Suprapubic skin (tissue), 4 donors: Measurements from ENCODE around the gene MB21D2. TPM values are rescaled to one million over a fixed set of nuclear protein-coding genes. Genes with fewer than 3 reads are reported as not detected.

Experiments
- DNase-seq, 2 donors: peaks; one replicate each; pipeline ENCODE4 v3.0.0-alpha.2; 2019; ENCODE audit warnings: low spot score in 2 of 2
- H3K27ac ChIP-seq: fragments of 200-600 bp; sonication (generic); one replicate; pipeline ENCODE4 v1.5.1; 2019
- H3K27me3 ChIP-seq: fragments of 200-600 bp; sonication (generic); one replicate; pipeline ENCODE4 v1.5.1; 2019
- H3K36me3 ChIP-seq: fragments of 200-600 bp; sonication (generic); one replicate; pipeline ENCODE4 v1.5.1; 2019
- H3K4me1 ChIP-seq: fragments of 200-600 bp; sonication (generic); one replicate; pipeline ENCODE4 v1.5.1; 2019
- H3K4me3 ChIP-seq: fragments of 200-600 bp; sonication (generic); one replicate; pipeline ENCODE4 v1.5.1; 2019; ENCODE audit warnings: mild to moderate bottlenecking
- H3K9me3 ChIP-seq: fragments of 200-600 bp; sonication (generic); one replicate; pipeline ENCODE4 v1.5.1; 2019
- EP300 ChIP-seq: sonication (generic); formaldehyde crosslinking; IDR thresholded peaks from one replicate; pipeline ENCODE4 v1.6.1; 2017; ENCODE audit warnings: antibody characterized with exemption
- POLR2A ChIP-seq, 2 donors: fragments of 450-650 bp; IDR thresholded peaks; one replicate each; pipeline ENCODE4 v1.6.1; 2017; ENCODE audit warnings: antibody characterized with exemption in 2 of 2, mild to moderate bottlenecking in 2 of 2, moderate library complexity in 2 of 2
- POLR2AphosphoS5 ChIP-seq, 3 donors: sonication (generic); formaldehyde crosslinking; IDR thresholded peaks; one replicate each; pipeline ENCODE4 v1.6.1; 2017; ENCODE audit warnings: antibody characterized with exemption in 3 of 3
- whole genome bisulfite sequencing: methylation state at CpG from one replicate; pipeline ENCODE4 v1.1.5; 2018; 5-methylcytosine and 5-hydroxymethylcytosine counted together
- total RNA-seq, 4 donors: library from RNA; depleted of rRNA; stranded (reverse); fragments of >200 nt; gene quantifications; one replicate each; pipeline ENCODE4 v1.1.0, GENCODE V29; 2016
- TF ChIP-seq, protein P1 (sequence below), 2 donors: fragments of 200-600 bp in 1 of 2; fragments of 450-650 bp in 1 of 2; sonication (generic) in 1 of 2; IDR thresholded peaks; one replicate each; pipeline ENCODE4 v1.5.1; 2016 to 2019; ENCODE audit warnings: antibody characterized with exemption in 2 of 2, mild to moderate bottlenecking in 1 of 2, moderate library complexity in 1 of 2

MB21D2 gene
- total RNA-seq, 4 donors from 2014 or later, result 9.2 to 12.2 (median 10.7) TPM

DNA sequence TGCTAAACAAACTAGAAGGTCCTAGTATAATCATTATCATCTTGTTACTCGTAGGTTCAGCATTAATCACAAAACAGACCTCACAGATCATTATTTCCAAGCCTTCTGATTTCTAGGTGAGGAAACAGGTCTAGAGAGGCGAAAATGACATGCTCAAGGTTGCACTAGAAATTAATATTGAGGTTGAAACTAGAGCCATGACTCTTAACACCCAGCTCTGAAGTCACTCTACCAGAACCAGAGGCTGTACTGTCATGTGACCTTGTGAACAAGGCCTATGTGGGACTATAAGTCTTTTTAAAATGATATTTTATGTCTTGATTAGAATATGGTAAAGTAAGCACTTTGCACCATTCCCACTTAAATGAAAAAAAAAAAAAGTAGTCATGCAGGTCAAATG lies 166.5 kb downstream of the MB21D2 start:
- no peak for TF ChIP-seq POLR2A (IDR thresholded peaks at IDR 0.05)
- TF ChIP-seq EP300, result no peak
- TF ChIP-seq, protein P1, sequence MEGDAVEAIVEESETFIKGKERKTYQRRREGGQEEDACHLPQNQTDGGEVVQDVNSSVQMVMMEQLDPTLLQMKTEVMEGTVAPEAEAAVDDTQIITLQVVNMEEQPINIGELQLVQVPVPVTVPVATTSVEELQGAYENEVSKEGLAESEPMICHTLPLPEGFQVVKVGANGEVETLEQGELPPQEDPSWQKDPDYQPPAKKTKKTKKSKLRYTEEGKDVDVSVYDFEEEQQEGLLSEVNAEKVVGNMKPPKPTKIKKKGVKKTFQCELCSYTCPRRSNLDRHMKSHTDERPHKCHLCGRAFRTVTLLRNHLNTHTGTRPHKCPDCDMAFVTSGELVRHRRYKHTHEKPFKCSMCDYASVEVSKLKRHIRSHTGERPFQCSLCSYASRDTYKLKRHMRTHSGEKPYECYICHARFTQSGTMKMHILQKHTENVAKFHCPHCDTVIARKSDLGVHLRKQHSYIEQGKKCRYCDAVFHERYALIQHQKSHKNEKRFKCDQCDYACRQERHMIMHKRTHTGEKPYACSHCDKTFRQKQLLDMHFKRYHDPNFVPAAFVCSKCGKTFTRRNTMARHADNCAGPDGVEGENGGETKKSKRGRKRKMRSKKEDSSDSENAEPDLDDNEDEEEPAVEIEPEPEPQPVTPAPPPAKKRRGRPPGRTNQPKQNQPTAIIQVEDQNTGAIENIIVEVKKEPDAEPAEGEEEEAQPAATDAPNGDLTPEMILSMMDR (IDR thresholded peaks at IDR 0.05), result no peak
- TF ChIP-seq POLR2AphosphoS5 (IDR thresholded peaks at IDR 0.05), result no peak
- Histone ChIP-seq H3K4me1 (no peaks in the 10 kb centered on the region), H3K27me3 (no peaks in the 10 kb centered on the region), H3K27ac (no peak overlapping the region), H3K9me3 (no peaks in the 10 kb centered on the region), H3K36me3 (no peaks in the 10 kb centered on the region), H3K4me3 (no peak overlapping the region)
- DNase-seq, result no peak
- 52% methylated on average over 2 of the region's 2 CpGs for WGBS

DNA sequence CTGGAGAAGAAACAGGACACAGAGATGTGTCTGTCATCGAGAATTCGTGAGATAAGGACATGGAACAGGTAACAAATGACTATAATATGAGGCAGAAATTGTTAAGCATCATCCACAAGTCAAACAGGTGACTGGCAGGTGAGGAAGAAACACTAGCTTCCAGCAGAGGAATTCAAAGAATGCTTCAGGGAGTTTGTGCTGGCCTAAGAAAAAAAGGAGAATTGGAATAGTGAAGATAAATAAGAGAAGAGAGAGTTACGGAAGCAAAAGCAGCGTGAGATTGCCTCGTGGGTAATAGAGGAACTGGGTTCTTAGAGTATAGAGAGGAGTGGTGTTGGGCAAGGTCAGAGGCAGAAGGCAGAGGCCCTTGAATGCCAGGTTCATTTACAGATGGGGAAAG lies 167.5 kb downstream of the MB21D2 start:
- no peaks in the 10 kb centered on the region for H3K36me3 ChIP-seq
- no peaks in the 10 kb centered on the region for H3K4me1 ChIP-seq
- TF ChIP-seq, protein P1 (IDR thresholded peaks at IDR 0.05), result no peak
- TF ChIP-seq POLR2AphosphoS5 (IDR thresholded peaks at IDR 0.05), result no peak
- TF ChIP-seq EP300, result no peak
- TF ChIP-seq POLR2A (IDR thresholded peaks at IDR 0.05), result no peak
- 43% methylated on average over 5 of the region's 5 CpGs for WGBS
- no peaks in the 10 kb centered on the region for H3K27me3 ChIP-seq
- no peaks in the 10 kb centered on the region for H3K9me3 ChIP-seq
- H3K27ac ChIP-seq, result no peak overlapping the region
- H3K4me3 ChIP-seq, result no peak overlapping the region
- DNase-seq, result no peak

DNA sequence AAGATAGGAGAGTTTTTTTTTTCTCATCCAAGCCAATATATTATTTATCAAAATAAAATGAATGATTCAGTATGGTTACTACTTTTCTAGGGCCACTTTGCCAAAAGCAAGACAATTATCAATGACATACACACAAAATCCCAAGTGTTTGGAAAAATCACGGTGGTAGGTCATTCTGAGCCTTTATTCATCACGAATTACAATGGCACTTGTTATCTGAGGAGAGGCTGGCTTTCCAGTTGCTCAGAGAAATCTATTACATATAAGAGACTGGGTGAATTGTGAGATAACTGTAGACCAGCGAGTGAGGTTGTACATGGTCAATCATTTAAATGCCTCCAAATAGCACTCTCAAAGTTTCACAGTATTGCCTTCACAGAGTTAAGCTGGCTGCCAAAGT lies 169.9 kb downstream of the MB21D2 start:
- Histone ChIP-seq H3K27ac (no peak overlapping the region), H3K4me1 (no peaks in the 10 kb centered on the region), H3K27me3 (no peaks in the 10 kb centered on the region), H3K4me3 (no peak overlapping the region), H3K36me3 (no peaks in the 10 kb centered on the region), H3K9me3 (no peaks in the 10 kb centered on the region)
- 63% methylated on average over 3 of the region's 3 CpGs for WGBS
- DNase-seq, result no peak
- TF ChIP-seq POLR2AphosphoS5 (IDR thresholded peaks at IDR 0.05) (no peak), EP300 (no peak), POLR2A (IDR thresholded peaks at IDR 0.05) (no peak)
- TF ChIP-seq, protein P1 (IDR thresholded peaks at IDR 0.05), result no peak

- Histone ChIP-seq H3K27me3 (no peaks in the 10 kb centered on the region), H3K4me3 (no peak overlapping the region), H3K9me3 (no peaks in the 10 kb centered on the region), H3K4me1 (no peaks in the 10 kb centered on the region), H3K36me3 (no peaks in the 10 kb centered on the region), H3K27ac (no peak overlapping the region)
- TF ChIP-seq, protein P1 (IDR thresholded peaks at IDR 0.05), result no peak
- no peak for TF ChIP-seq EP300
- TF ChIP-seq POLR2AphosphoS5 (IDR thresholded peaks at IDR 0.05), result no peak
- TF ChIP-seq POLR2A (IDR thresholded peaks at IDR 0.05), result no peak
- no peak for DNase-seq
- WGBS, result 67% methylated on average over 1 of the region's 1 CpG
Observed at GRCh38 chr3:192747145-192747544, 170.5 kb downstream of the MB21D2 start.

Other genes with a start within 250 kb of the MB21D2 start
- gene FGF12, start 190.3 kb downstream of the MB21D2 start, total RNA-seq, result 1 to 10 TPM; 1.5 to 3.6 (median 1.6) TPM